Measurements from ENCODE around the gene SMG5.

DNA sequence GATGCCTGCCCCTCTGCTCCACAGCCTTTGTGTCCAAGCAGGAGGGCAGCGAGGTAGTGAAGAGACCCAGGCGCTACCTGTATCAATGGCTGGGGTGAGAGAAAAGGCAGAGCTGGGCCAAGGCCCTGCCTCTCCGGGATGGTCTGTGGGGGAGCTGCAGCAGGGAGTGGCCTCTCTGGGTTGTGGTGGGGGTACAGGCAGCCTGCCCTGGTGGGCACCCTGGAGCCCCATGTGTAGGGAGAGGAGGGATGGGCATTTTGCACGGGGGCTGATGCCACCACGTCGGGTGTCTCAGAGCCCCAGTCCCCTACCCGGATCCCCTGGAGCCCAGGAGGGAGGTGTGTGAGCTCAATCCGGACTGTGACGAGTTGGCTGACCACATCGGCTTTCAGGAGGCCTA is 39.9 kb downstream of the SMG5 start:
- TF ChIP-seq, protein P1, sequence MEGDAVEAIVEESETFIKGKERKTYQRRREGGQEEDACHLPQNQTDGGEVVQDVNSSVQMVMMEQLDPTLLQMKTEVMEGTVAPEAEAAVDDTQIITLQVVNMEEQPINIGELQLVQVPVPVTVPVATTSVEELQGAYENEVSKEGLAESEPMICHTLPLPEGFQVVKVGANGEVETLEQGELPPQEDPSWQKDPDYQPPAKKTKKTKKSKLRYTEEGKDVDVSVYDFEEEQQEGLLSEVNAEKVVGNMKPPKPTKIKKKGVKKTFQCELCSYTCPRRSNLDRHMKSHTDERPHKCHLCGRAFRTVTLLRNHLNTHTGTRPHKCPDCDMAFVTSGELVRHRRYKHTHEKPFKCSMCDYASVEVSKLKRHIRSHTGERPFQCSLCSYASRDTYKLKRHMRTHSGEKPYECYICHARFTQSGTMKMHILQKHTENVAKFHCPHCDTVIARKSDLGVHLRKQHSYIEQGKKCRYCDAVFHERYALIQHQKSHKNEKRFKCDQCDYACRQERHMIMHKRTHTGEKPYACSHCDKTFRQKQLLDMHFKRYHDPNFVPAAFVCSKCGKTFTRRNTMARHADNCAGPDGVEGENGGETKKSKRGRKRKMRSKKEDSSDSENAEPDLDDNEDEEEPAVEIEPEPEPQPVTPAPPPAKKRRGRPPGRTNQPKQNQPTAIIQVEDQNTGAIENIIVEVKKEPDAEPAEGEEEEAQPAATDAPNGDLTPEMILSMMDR (IDR thresholded peaks at IDR 0.05) = no peak
- no peak for TF ChIP-seq POLR2A (IDR thresholded peaks at IDR 0.05)

Measured in ovary (tissue), 3 donors.